HUDEP-2 (cell line): ENCODE data around the gene CIT.
"Not testable (repeated sequence)": the region's sequence is repeated elsewhere in the genome, so short reads cannot be mapped to it uniquely, and the experiment has no call there.

Experiments
- DNase-seq, 76 experiments: peaks; one replicate each; lab custom pipeline; 2025; ENCODE audit not compliant: unreplicated experiment in 76 of 76; lab: John Stamatoyannopoulos, UW

CIT gene

DNA sequence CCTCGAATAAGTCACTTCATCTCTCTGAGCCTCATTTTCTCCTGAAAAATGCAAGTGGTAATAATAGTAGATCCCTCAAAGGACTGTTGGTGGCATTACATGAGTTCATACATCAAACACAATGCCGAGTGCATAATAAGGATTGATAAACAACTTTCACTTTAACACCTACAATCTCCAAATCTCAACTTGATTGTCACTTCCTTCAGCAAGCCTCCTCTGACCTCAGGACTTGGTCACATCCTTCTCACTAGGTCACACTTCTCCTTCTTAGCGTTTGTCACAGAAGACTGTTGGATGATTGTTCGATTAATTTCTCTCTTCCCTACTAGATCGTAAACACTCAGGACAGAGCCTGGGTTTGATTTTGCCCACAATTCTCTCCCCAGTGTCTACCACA lies 217.0 kb downstream of the CIT start:
- DNase-seq: no peak

DNA sequence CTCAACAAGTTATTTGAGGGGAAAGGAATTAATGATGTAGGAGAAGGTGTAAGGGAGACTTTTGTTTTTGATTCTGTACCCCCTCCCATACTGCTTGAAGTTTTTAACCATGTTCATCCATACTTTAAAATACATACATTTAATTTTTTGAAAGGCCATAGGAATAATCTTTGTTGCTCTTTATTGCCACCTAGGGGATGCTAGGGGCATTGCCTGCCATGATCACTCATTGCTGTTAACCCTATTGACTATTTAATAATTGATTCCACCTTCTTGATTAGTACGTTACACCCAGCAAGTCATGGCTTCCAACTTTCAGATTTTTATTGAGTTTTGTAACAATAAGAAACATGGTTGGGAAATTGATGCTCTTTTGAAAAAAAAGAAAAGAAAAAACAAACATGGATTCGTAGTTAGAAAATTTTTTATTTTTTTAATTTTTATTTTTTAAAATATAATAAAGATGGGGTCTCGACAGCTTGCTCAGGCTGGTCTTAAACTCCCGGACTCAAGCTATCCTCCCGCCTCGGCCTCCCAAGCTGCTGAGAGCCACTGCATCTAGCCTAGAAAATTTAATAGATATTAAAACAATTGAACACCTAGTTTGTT lies 217.7 kb downstream of the CIT start:
- peak in 39 of 76 experiments; percentile 5 to 73 (median 44) for DNase-seq

DNA sequence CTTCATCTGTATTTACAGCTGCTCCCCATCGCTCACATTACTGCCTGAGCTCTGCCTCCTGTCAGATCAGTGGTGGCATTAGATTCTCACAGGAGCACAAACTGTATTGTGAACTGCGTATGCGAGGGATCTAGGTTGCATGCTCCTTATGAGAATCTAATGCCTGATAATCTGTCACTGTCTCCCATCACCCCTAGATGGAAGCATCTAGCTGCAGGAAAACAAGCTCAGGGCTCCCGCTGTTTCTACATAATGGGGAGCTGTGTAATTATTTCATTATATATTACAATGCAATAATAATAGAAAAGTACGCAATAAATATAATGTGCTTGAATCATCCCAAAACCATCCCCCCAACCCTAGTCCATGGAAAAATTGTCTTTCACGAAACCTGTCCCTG lies 219.0 kb downstream of the CIT start:
- peak in 4 of 76 experiments; percentile 8 to 16 (median 14) for DNase-seq

DNA sequence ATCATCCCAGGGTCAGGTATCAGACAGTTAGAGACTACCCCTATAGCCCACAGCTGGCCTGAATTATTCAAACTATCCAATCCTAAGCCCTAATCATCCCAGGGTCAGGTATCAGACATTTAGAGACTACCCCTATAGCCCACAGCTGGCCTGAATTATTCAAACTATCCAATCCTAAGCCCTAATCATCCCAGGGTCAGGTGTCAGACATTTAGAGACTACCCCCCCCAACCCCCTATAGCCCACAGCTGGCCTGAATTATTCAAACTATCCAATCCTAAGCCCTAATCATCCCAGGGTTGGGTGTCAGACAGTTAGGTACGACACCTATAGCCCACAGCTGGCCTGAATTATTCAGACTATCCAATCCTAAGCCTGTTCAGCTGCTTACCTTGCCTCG lies 220.1 kb downstream of the CIT start:
- DNase-seq: not testable (repeated sequence)

DNA sequence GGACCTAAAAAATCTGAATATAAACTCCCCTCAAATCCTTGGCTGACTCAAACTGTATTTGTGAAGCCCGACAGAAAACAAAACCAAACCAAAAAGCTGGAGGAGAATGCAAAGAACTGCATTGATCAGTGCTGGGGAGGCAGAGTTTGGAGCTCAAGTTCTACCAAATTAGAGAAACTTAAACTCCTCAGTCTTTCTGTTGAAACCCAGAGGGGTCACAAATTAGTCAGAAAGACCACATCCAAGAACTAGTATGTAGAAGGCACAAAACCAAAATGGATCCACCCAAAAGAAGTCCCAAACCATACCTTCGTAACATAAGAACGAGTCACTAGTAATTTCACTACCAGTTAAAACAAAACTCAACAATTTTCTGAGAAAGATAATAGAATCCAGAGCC lies 224.5 kb downstream of the CIT start:
- no peak for DNase-seq

DNA sequence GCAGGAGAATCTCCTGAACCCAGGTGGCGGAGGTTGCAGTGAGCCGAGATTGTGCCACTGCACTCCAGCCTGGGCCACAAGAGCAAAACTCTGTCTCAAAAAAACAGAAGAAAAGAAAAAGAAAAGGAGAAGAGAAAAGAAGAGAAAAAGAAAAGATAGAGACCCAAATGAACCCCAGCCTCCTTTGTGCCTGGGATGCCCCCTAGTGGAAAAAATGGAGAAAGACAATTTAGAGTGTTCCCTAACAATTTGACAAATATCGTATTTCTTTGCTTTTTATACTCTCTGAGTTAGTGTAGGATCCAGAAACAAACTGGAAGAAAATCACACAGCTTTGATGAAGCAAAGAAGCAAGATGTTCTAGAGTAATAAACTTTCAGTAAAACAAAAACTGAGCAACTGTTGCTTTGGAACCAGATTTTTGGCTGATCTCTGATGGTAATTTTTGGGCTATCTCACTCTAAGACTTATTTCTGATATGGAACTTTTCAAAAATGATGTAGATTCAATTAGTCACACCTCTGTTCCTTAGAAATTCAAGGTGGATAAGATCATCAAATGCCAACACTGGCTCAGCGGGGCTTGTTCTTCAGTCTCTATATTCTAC lies 227.8 kb downstream of the CIT start:
- DNase-seq: peak in 8 of 76 experiments; percentile 9 to 33 (median 24)

DNA sequence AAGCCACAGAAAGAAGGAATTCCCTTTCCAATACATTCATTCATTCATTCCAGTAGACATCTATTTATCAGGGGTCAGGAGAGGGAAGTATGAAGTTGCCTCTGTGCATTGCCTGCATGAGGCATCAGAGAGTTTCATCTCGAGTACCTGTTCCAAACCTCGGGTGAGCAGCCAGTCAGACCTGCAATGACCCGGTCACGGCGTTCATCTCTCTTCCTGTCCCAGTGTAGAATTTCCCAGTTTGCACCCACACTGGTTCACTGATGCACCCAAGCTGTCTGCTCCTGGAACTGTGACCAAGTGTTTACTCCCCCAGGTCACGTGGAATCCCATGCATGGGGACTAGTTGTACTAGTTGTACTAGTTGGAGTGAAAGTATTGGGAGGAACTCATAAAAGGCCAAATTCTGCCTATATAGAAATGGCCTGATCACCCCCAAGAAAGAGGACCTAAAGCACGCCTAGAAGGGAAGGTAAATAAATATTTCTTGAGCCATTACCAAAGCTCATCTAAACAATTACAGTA lies 231.5 kb downstream of the CIT start:
- DNase-seq: no peak

DNA sequence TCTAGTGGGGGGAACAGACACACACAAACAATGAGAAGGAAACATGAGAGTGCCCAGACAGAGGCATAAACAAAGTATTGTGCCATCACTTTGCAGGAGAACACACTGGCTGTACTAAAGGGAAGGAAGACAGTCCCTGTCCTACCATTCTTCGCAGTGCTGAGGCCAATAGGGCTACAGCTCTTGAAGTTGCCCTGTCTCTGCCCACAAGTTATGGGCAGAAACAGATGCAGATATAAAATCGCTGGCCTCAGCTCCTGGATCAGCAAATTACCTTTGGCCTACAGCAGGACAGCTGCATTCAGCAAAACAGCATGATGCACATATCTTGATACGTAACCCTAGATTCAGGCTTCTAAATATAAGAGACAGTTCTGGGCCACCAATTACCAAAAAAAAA lies 232.2 kb downstream of the CIT start:
- no peak for DNase-seq

DNA sequence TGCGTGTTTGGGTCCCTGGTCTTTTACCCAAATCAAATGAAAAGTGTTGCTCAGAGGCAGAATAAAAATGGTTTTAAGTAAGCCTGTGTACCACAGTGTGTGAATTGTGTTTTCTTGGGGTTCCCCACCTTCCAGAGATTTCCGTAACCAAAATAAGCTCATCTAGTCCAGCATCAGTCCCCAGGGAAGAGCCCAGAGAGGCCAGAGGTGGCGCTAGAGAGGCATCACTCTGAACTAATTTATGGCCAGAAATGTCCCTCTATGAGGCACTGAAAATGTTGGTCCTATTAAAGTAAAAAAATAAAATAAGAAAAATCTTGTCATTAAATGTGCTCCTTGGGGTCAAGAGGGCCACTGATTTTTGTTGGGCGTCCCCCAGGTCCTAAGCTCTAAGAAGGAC lies 234.1 kb downstream of the CIT start:
- no peak for DNase-seq
